ENCODE results near the gene ABCA3.
"Not testable (repeated sequence)": the region's sequence is repeated elsewhere in the genome, so short reads cannot be mapped to it uniquely, and the experiment has no call there.

The ABCA3 gene

GRCh38 chr16:2340564-2341455 lies at the start of gene ABCA3:
Gene ABCA3, minus strand, starts transcription at chr16:2340728. Its CDS starts 14,262 bp downstream, at chr16:2326466.
- H3K9me3 ChIP-seq (ENCODE audit: control insufficient read depth in 1 of 2, low read length in 2 of 2) = no peaks in the 10 kb centered on the region
- no peak within 1 kb of the TSS for H3K27ac ChIP-seq (ENCODE audit: low read depth, low read length)
- H3K4me3 ChIP-seq (ENCODE audit: low read depth in 1 of 2, low read length in 2 of 2) = peak within 1 kb of the TSS; percentile 69 to 72
- peak within 1 kb of the TSS; percentile 43 to 54 for H3K9ac ChIP-seq (ENCODE audit: low read depth in 1 of 2, low read length in 2 of 2)
- peaks cover 8 to 18% of the 10 kb centered on the region in 2 donors for H3K27me3 ChIP-seq (ENCODE audit: control insufficient read depth in 1 of 2, insufficient read depth in 2 of 2, low read length in 2 of 2)
- H3K36me3 ChIP-seq (ENCODE audit: control insufficient read depth in 1 of 2, insufficient read depth in 2 of 2, low read length in 2 of 2) = no peaks in the 10 kb centered on the region
- peaks cover 5 to 11% of the 10 kb centered on the region in 2 donors for H3K4me1 ChIP-seq (ENCODE audit: control insufficient read depth in 1 of 2, insufficient read depth in 2 of 2, low read length in 2 of 2)

GRCh38 chr16:2388875-2389433 lies 48.4 kb upstream of the ABCA3 start:
- Histone ChIP-seq H3K27me3 (ENCODE audit: control insufficient read depth in 1 of 2, insufficient read depth in 2 of 2, low read length in 2 of 2) (no peaks in the 10 kb centered on the region), H3K4me1 (ENCODE audit: control insufficient read depth in 1 of 2, insufficient read depth in 2 of 2, low read length in 2 of 2) (no peaks in the 10 kb centered on the region), H3K4me3 (ENCODE audit: low read depth in 1 of 2, low read length in 2 of 2) (no peak overlapping the region), H3K36me3 (ENCODE audit: control insufficient read depth in 1 of 2, insufficient read depth in 2 of 2, low read length in 2 of 2) (no peaks in the 10 kb centered on the region), H3K27ac (ENCODE audit: low read depth, low read length) (no peak overlapping the region), H3K9me3 (ENCODE audit: control insufficient read depth in 1 of 2, low read length in 2 of 2) (peaks cover 0 to 11% of the 10 kb centered on the region in 2 donors), H3K9ac (ENCODE audit: low read depth in 1 of 2, low read length in 2 of 2) (no peak overlapping the region)

- Histone ChIP-seq H3K9me3 (ENCODE audit: control insufficient read depth in 1 of 2, low read length in 2 of 2) (peaks cover 0 to 11% of the 10 kb centered on the region in 2 donors), H3K27ac (ENCODE audit: low read depth, low read length) (no peak overlapping the region), H3K4me3 (ENCODE audit: low read depth in 1 of 2, low read length in 2 of 2) (no peak overlapping the region), H3K9ac (ENCODE audit: low read depth in 1 of 2, low read length in 2 of 2) (no peak overlapping the region), H3K4me1 (ENCODE audit: control insufficient read depth in 1 of 2, insufficient read depth in 2 of 2, low read length in 2 of 2) (no peaks in the 10 kb centered on the region), H3K36me3 (ENCODE audit: control insufficient read depth in 1 of 2, insufficient read depth in 2 of 2, low read length in 2 of 2) (no peaks in the 10 kb centered on the region), H3K27me3 (ENCODE audit: control insufficient read depth in 1 of 2, insufficient read depth in 2 of 2, low read length in 2 of 2) (no peaks in the 10 kb centered on the region)
Measured at GRCh38 chr16:2388139-2388874, 47.8 kb upstream of the ABCA3 start.

- H3K9ac ChIP-seq (ENCODE audit: low read depth in 1 of 2, low read length in 2 of 2) = no peak overlapping the region
- peaks cover 0 to 11% of the 10 kb centered on the region in 2 donors for H3K9me3 ChIP-seq (ENCODE audit: control insufficient read depth in 1 of 2, low read length in 2 of 2)
Measured at GRCh38 chr16:2386990-2387389, 46.5 kb upstream of the ABCA3 start.

GRCh38 chr16:2385982-2386381 lies 45.5 kb upstream of the ABCA3 start:
- H3K27me3 ChIP-seq (ENCODE audit: control insufficient read depth in 1 of 2, insufficient read depth in 2 of 2, low read length in 2 of 2); H3K4me1 ChIP-seq (ENCODE audit: control insufficient read depth in 1 of 2, insufficient read depth in 2 of 2, low read length in 2 of 2); H3K4me3 ChIP-seq (ENCODE audit: low read depth in 1 of 2, low read length in 2 of 2); H3K36me3 ChIP-seq (ENCODE audit: control insufficient read depth in 1 of 2, insufficient read depth in 2 of 2, low read length in 2 of 2); H3K27ac ChIP-seq (ENCODE audit: low read depth, low read length); H3K9ac ChIP-seq (ENCODE audit: low read depth in 1 of 2, low read length in 2 of 2): not testable (repeated sequence)
- H3K9me3 ChIP-seq (ENCODE audit: control insufficient read depth in 1 of 2, low read length in 2 of 2) = peaks cover 0 to 11% of the 10 kb centered on the region in 2 donors

More at GRCh38 chr16:2386990-2387389, 46.5 kb upstream of the ABCA3 start:
- Histone ChIP-seq H3K36me3 (ENCODE audit: control insufficient read depth in 1 of 2, insufficient read depth in 2 of 2, low read length in 2 of 2) (no peaks in the 10 kb centered on the region), H3K27ac (ENCODE audit: low read depth, low read length) (no peak overlapping the region), H3K4me3 (ENCODE audit: low read depth in 1 of 2, low read length in 2 of 2) (no peak overlapping the region), H3K27me3 (ENCODE audit: control insufficient read depth in 1 of 2, insufficient read depth in 2 of 2, low read length in 2 of 2) (no peaks in the 10 kb centered on the region), H3K4me1 (ENCODE audit: control insufficient read depth in 1 of 2, insufficient read depth in 2 of 2, low read length in 2 of 2) (no peaks in the 10 kb centered on the region)

GRCh38 chr16:2385190-2385836 lies 44.8 kb upstream of the ABCA3 start:
- Histone ChIP-seq H3K9ac (ENCODE audit: low read depth in 1 of 2, low read length in 2 of 2) (no peak overlapping the region), H3K4me1 (ENCODE audit: control insufficient read depth in 1 of 2, insufficient read depth in 2 of 2, low read length in 2 of 2) (no peaks in the 10 kb centered on the region), H3K9me3 (ENCODE audit: control insufficient read depth in 1 of 2, low read length in 2 of 2) (peaks cover 0 to 11% of the 10 kb centered on the region in 2 donors), H3K27me3 (ENCODE audit: control insufficient read depth in 1 of 2, insufficient read depth in 2 of 2, low read length in 2 of 2) (no peaks in the 10 kb centered on the region), H3K27ac (ENCODE audit: low read depth, low read length) (no peak overlapping the region), H3K36me3 (ENCODE audit: control insufficient read depth in 1 of 2, insufficient read depth in 2 of 2, low read length in 2 of 2) (no peaks in the 10 kb centered on the region), H3K4me3 (ENCODE audit: low read depth in 1 of 2, low read length in 2 of 2) (no peak overlapping the region)

GRCh38 chr16:2384426-2384825 lies 43.9 kb upstream of the ABCA3 start:
- Histone ChIP-seq H3K4me3 (ENCODE audit: low read depth in 1 of 2, low read length in 2 of 2) (no peak overlapping the region), H3K9me3 (ENCODE audit: control insufficient read depth in 1 of 2, low read length in 2 of 2) (peaks cover 0 to 11% of the 10 kb centered on the region in 2 donors), H3K27me3 (ENCODE audit: control insufficient read depth in 1 of 2, insufficient read depth in 2 of 2, low read length in 2 of 2) (no peaks in the 10 kb centered on the region), H3K36me3 (ENCODE audit: control insufficient read depth in 1 of 2, insufficient read depth in 2 of 2, low read length in 2 of 2) (no peaks in the 10 kb centered on the region), H3K4me1 (ENCODE audit: control insufficient read depth in 1 of 2, insufficient read depth in 2 of 2, low read length in 2 of 2) (no peaks in the 10 kb centered on the region), H3K9ac (ENCODE audit: low read depth in 1 of 2, low read length in 2 of 2) (no peak overlapping the region), H3K27ac (ENCODE audit: low read depth, low read length) (no peak overlapping the region)

- Histone ChIP-seq H3K4me1 (ENCODE audit: control insufficient read depth in 1 of 2, insufficient read depth in 2 of 2, low read length in 2 of 2) (no peaks in the 10 kb centered on the region), H3K27ac (ENCODE audit: low read depth, low read length) (no peak overlapping the region)
Measured at GRCh38 chr16:2383501-2383900, 43.0 kb upstream of the ABCA3 start.

GRCh38 chr16:2374644-2375043 lies 34.1 kb upstream of the ABCA3 start:
- Histone ChIP-seq H3K9me3 (ENCODE audit: control insufficient read depth in 1 of 2, low read length in 2 of 2) (no peaks in the 10 kb centered on the region), H3K9ac (ENCODE audit: low read depth in 1 of 2, low read length in 2 of 2) (no peak overlapping the region), H3K27me3 (ENCODE audit: control insufficient read depth in 1 of 2, insufficient read depth in 2 of 2, low read length in 2 of 2) (no peaks in the 10 kb centered on the region), H3K36me3 (ENCODE audit: control insufficient read depth in 1 of 2, insufficient read depth in 2 of 2, low read length in 2 of 2) (no peaks in the 10 kb centered on the region), H3K4me3 (ENCODE audit: low read depth in 1 of 2, low read length in 2 of 2) (no peak overlapping the region), H3K4me1 (ENCODE audit: control insufficient read depth in 1 of 2, insufficient read depth in 2 of 2, low read length in 2 of 2) (peaks cover 5 to 13% of the 10 kb centered on the region in 2 donors), H3K27ac (ENCODE audit: low read depth, low read length) (no peak overlapping the region)

More at GRCh38 chr16:2383501-2383900, 43.0 kb upstream of the ABCA3 start:
- Histone ChIP-seq H3K9ac (ENCODE audit: low read depth in 1 of 2, low read length in 2 of 2) (no peak overlapping the region), H3K36me3 (ENCODE audit: control insufficient read depth in 1 of 2, insufficient read depth in 2 of 2, low read length in 2 of 2) (no peaks in the 10 kb centered on the region), H3K9me3 (ENCODE audit: control insufficient read depth in 1 of 2, low read length in 2 of 2) (peaks cover 0 to 4% of the 10 kb centered on the region in 2 donors), H3K4me3 (ENCODE audit: low read depth in 1 of 2, low read length in 2 of 2) (no peak overlapping the region), H3K27me3 (ENCODE audit: control insufficient read depth in 1 of 2, insufficient read depth in 2 of 2, low read length in 2 of 2) (no peaks in the 10 kb centered on the region)
